Osteocyte (in vitro differentiated cells): ENCODE data around the gene ADAMTS10. TPM values are rescaled to one million over a fixed set of nuclear protein-coding genes. Genes with fewer than 3 reads are reported as not detected.

Experiments
- DNase-seq: peaks from one replicate; pipeline ENCODE4 v3.0.0; 2021; ENCODE audit warnings: mixed read lengths; ENCODE audit not compliant: unreplicated experiment; ENCODE audit errors: extremely low spot score
- H3K27ac Mint-ChIP-seq: one replicate; pipeline ENCODE4 v1.8.0; 2021; ENCODE audit warnings: mild to moderate bottlenecking, mixed read lengths; ENCODE audit not compliant: unreplicated experiment
- H3K27me3 Mint-ChIP-seq: one replicate; pipeline ENCODE4 v1.8.0; 2021; ENCODE audit warnings: mixed read lengths; ENCODE audit not compliant: unreplicated experiment
- H3K36me3 Mint-ChIP-seq: one replicate; pipeline ENCODE4 v1.8.0; 2021; ENCODE audit warnings: mixed read lengths; ENCODE audit not compliant: unreplicated experiment
- H3K4me1 Mint-ChIP-seq: one replicate; pipeline ENCODE4 v1.8.0; 2021; ENCODE audit warnings: mixed read lengths; ENCODE audit not compliant: unreplicated experiment
- H3K4me3 Mint-ChIP-seq: one replicate; pipeline ENCODE4 v1.8.0; 2021; ENCODE audit warnings: mild to moderate bottlenecking, moderate library complexity, mixed read lengths; ENCODE audit not compliant: unreplicated experiment
- H3K9me3 Mint-ChIP-seq: one replicate; pipeline ENCODE4 v1.8.0; 2021; ENCODE audit warnings: mixed read lengths; ENCODE audit not compliant: unreplicated experiment
- total RNA-seq: library from RNA; stranded (reverse); gene quantifications from 2 replicates; pipeline ENCODE4 v1.2.1, GENCODE V29; 2021
- TF ChIP-seq, protein P1 (sequence below): fragments of 200-600 bp; sonication (generic); IDR thresholded peaks from 2 replicates; pipeline ENCODE4 v1.5.0; 2021; ENCODE audit warnings: antibody characterized with exemption, mild to moderate bottlenecking, moderate library complexity

Gene ADAMTS10
- total RNA-seq, 1 donor from 2014 or later = 96.2 TPM

DNA sequence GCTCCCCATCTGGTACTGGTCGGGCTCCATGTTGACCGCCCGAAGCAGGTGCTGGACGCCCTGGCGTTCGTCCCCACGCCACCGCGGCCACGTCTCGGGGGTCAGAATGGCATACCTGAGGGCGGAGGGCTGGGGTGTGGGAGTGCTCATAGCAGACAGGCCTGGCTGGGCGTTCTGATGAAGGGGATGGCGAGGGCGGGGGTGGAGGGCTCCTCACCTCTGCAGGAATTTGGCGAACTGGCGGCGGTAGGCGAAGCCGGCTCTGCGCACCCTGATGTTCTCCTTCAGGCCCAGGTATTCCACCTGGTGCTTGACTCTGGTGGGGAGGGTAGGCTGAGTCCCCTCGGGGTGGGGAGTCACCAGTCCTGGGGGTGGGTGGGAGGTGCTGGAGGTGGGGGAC lies 74.2 kb downstream of the ADAMTS10 start:
- H3K27ac Mint-ChIP-seq = no peak overlapping the region
- H3K27me3 Mint-ChIP-seq = no peaks in the 10 kb centered on the region
- no peaks in the 10 kb centered on the region for H3K36me3 Mint-ChIP-seq

DNA sequence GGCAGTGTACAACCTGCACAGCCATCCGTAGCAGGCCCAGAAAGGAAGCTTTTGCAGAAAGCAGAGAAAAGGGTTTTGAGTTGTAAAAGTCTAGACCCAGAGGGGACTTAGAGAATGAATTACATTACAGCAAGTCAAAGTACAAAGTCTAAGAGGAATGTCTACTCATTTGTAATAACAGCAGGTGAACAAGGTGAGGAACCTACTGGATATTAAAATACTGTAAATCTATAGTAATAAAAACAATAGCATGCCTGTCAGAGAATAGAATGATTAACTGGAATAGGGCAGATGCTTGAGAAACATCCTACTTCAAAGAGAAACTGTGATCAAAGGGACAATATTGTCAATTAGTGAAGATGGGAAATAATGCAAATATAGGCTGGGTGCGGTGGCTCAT lies 78.3 kb downstream of the ADAMTS10 start:
- no peak for DNase-seq
- H3K36me3 Mint-ChIP-seq = peaks cover 3% of the 10 kb centered on the region
- TF ChIP-seq, protein P1, sequence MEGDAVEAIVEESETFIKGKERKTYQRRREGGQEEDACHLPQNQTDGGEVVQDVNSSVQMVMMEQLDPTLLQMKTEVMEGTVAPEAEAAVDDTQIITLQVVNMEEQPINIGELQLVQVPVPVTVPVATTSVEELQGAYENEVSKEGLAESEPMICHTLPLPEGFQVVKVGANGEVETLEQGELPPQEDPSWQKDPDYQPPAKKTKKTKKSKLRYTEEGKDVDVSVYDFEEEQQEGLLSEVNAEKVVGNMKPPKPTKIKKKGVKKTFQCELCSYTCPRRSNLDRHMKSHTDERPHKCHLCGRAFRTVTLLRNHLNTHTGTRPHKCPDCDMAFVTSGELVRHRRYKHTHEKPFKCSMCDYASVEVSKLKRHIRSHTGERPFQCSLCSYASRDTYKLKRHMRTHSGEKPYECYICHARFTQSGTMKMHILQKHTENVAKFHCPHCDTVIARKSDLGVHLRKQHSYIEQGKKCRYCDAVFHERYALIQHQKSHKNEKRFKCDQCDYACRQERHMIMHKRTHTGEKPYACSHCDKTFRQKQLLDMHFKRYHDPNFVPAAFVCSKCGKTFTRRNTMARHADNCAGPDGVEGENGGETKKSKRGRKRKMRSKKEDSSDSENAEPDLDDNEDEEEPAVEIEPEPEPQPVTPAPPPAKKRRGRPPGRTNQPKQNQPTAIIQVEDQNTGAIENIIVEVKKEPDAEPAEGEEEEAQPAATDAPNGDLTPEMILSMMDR = no peak
- H3K4me3 Mint-ChIP-seq = no peak overlapping the region
- H3K27me3 Mint-ChIP-seq = no peaks in the 10 kb centered on the region
- no peak overlapping the region for H3K27ac Mint-ChIP-seq
- H3K4me1 Mint-ChIP-seq = peaks cover 8% of the 10 kb centered on the region
- H3K9me3 Mint-ChIP-seq = no peaks in the 10 kb centered on the region

More for the DNA sequence above, 74.2 kb downstream of the ADAMTS10 start:
- no peak for DNase-seq
- Mint-ChIP-seq H3K4me1 (no peaks in the 10 kb centered on the region), H3K9me3 (no peaks in the 10 kb centered on the region), H3K4me3 (no peak overlapping the region)
- TF ChIP-seq, protein P1 = no peak

DNA sequence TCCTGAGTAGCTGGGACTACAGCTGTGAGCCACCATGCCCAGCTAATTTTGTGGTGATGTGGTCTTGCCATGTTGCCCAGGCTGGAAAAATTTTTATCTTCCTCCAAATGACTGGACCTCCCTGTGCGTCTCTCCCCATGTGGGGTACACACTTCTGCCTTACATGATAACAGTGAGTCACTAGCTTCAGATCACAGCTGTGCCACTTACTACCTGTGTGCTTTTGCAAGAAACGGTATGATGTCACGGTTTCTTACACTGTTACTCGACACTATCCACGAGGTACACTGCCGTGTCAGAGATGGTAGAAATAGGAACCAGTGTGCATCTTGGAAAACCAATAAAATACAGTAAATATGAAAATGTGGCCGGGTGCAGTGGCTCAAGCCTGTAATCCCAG lies 79.0 kb downstream of the ADAMTS10 start:
- Mint-ChIP-seq H3K36me3 (peaks cover 3% of the 10 kb centered on the region), H3K4me3 (no peak overlapping the region), H3K9me3 (no peaks in the 10 kb centered on the region), H3K4me1 (peaks cover 13% of the 10 kb centered on the region), H3K27ac (no peak overlapping the region), H3K27me3 (no peaks in the 10 kb centered on the region)
- DNase-seq = no peak
- TF ChIP-seq, protein P1 = no peak

Other genes starting within 250 kb of the ADAMTS10 start
- gene ANGPTL4, start 246.6 kb downstream of the ADAMTS10 start, total RNA-seq = 6.5 and 8.6 TPM in 2 replicates
- 126 and 130 TPM in 2 replicates for gene RAB11B, start 220.4 kb downstream of the ADAMTS10 start, total RNA-seq
- gene MARCHF2, start 197.4 kb downstream of the ADAMTS10 start, total RNA-seq = 45.0 and 50.6 TPM in 2 replicates
- 154 and 156 TPM in 2 replicates for gene HNRNPM, start 165.7 kb downstream of the ADAMTS10 start, total RNA-seq
- gene PRAM1, start 108.1 kb downstream of the ADAMTS10 start, total RNA-seq = 0.24 and 0.42 TPM in 2 replicates
- 23.9 and 29.9 TPM in 2 replicates for gene ZNF414, start 96.5 kb downstream of the ADAMTS10 start, total RNA-seq
- 0.31 and 0.43 TPM in 2 replicates for gene MYO1F, start 33.3 kb downstream of the ADAMTS10 start, total RNA-seq
- gene NFILZ, start 19.9 kb upstream of the ADAMTS10 start, total RNA-seq = not detected in 2 replicates
- not detected in 2 replicates for gene ACTL9, start 88.1 kb upstream of the ADAMTS10 start, total RNA-seq
- gene OR2Z1, start 110.9 kb upstream of the ADAMTS10 start, total RNA-seq = not detected in 2 replicates
- 31.2 and 35.6 TPM in 2 replicates for gene ZNF558, start 221.6 kb upstream of the ADAMTS10 start, total RNA-seq
- not detected in 2 replicates for gene MBD3L1, start 221.7 kb upstream of the ADAMTS10 start, total RNA-seq